ENCODE data around the gene AHDC1.
"Not testable (repeated sequence)": the region's sequence is repeated elsewhere in the genome, so short reads cannot be mapped to it uniquely, and the experiment has no call there.

The AHDC1 gene

DNA sequence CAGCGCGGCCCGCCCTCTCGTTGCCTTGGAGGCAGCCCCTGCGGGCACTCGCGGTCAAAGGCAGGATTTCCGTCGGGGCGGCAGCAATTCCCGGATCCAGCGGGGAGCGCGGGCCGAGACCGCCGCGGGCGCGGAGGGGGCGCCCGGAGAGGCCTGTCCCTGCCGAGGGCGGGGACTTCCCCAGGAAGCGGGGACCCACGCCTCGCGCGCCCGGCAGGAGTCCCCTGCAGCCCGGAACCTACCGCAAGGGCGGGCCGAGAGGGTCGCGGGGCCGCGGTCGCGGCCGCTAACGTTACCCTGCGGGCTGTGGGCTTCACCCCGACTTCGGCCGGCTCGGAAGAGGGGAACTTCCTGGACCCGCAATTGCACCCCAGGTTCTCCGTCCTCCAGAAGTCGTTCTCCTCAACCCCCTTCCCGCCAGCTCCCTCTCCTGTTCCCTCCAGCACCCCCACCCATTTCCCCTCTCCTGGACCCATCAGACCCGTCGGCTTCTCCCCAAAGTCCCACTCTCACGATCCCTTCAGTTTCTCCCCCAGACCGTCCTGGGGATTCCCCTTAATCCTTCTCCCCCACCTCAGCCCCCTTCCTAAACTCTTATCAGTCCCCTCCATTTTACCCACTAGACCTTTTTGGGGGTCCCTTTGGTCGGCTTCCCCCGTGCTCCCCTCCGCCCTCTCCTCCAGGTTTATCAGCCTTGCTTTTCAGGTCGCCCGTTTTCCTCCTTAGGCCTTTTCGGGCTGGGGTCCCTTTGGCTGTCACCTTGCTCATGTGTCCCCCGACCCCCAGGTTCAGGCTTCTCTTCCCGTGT is 30.4 kb upstream of the AHDC1 start:
- DNase-seq (ENCODE audit: low read depth in 2 of 2): no peak

DNA sequence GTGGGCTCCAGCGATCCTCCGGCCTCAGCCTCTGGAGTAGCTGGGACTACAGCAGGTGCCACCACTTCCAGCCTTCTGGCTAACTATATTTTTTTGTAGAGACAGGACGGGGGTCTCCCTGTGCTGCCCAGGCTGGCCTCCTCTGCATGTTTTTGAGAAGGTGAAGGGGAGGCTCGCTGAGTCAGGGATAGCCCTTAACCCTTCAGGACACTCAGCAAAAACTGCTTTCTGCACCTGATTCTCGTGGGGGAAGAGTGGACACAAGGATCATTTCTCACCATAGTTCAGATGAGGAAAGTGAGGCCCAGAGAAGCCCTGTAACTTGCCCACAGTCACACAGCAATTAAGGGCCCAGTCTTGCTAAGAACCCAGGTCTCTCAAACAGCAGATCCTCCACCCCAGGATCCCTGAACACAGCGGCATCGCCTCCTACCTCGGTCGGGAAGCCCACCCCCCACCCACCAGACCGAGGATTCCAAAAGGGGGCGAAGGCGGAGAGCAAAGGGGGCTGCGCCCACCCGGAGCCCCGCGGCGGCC is 29.8 kb upstream of the AHDC1 start:
- DNase-seq (ENCODE audit: low read depth in 2 of 2): no peak

GRCh38 chr1:27633298-27633610 is 29.3 kb upstream of the AHDC1 start:
- DNase-seq (ENCODE audit: low read depth in 2 of 2): no peak

DNA sequence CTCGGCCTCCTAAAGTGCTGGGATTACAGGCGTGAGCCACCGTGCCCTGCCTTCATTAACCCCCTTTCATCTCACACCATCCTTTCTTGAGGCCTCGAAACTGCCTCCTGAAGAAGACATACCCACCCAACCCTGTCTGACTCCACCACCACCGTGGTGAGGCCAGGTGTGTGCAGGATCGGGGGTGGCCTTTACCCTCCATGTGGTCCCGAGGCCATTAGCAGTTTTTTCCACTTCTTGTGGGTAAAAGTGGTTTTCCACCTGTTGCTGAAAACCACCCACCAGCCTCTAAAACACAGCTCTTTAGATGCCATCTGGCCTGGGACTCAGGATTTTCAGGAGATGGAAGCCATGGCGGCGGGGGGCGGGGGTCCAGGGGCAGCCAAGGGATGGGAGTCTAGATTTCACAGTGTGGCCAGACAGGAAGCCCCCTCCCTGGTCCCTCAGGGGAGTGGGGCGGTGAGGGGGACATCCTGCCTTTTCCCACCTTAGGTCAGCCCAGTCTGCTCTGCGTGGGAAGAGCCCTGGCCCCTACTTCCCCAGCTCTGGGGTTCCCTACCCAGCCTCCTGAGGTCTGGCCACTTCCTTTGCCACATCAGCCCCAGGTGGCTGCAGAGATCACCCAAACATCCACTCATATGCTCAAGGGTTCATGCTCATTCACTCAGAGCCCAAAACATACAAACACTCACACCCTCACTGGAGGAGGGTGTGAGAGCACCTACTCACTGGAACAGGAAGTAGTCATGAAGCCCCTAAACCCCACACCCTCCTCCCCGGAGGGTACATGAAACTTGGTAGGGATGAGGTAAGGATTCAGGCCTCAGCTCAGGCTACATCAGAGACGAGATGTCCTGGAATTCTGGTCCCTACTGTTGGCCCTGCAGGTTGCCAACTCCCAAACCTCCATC is 28.7 kb upstream of the AHDC1 start:
- peak; percentile 47 to 66 for DNase-seq (ENCODE audit: low read depth in 2 of 2)

DNA sequence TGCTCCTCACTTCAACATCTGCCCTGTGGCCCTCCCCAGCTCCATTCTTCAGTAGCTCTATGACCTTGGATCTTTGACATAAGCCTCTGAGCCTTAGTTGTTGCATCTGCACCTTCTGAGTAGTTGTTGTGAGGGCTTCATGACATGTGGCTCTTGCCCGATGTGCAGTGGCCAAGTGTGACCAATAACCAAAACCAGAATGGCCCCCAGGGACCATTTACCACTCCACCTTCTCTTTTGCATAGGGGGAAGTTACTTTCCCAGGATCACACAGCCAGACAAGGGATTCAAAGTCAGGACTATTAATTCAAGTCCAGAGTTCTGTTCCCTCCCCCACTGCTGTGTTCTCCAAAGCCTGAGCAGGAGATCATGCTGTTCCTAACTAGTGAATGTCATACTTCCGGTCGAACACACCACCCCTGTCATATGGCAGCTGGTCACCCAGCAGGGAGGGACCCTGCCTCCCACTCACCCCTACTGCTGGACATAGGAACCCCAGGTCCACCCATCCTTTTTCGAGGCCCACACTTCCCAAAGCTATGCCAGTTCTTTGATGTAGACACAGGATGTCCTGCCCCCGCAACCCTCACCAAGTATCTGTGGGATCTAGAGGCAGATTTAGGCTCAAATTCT is 27.0 kb upstream of the AHDC1 start:
- DNase-seq (ENCODE audit: low read depth in 2 of 2): no peak

DNA sequence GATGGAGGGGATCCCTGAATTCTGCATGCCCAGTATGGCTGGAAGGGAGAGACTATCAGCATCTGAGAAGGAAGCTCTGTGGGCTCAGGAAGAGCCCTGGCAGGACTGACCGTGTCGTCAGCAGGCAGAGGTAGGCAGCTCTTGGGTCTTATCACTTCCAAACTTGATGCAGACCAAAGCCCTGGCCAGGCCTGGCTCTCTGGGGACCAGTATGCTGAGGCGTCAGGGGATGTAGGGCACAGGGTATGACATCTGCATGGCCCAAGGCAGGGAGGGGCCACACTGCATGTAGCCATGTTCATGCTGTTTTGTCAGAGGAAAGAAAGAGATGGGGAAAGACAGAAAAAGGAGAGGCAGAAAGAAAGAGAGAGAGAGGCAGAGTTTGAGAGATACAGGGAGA is 24.8 kb upstream of the AHDC1 start:
- no peak for DNase-seq (ENCODE audit: low read depth in 2 of 2)

- DNase-seq (ENCODE audit: low read depth in 2 of 2): not testable (repeated sequence)
Observed at GRCh38 chr1:27627733-27628132, 23.8 kb upstream of the AHDC1 start.

- DNase-seq (ENCODE audit: low read depth in 2 of 2): no peak
Observed at GRCh38 chr1:27627061-27627460, 23.1 kb upstream of the AHDC1 start.

- DNase-seq (ENCODE audit: low read depth in 2 of 2): no peak
Observed at GRCh38 chr1:27626031-27626935, 22.3 kb upstream of the AHDC1 start.

DNA sequence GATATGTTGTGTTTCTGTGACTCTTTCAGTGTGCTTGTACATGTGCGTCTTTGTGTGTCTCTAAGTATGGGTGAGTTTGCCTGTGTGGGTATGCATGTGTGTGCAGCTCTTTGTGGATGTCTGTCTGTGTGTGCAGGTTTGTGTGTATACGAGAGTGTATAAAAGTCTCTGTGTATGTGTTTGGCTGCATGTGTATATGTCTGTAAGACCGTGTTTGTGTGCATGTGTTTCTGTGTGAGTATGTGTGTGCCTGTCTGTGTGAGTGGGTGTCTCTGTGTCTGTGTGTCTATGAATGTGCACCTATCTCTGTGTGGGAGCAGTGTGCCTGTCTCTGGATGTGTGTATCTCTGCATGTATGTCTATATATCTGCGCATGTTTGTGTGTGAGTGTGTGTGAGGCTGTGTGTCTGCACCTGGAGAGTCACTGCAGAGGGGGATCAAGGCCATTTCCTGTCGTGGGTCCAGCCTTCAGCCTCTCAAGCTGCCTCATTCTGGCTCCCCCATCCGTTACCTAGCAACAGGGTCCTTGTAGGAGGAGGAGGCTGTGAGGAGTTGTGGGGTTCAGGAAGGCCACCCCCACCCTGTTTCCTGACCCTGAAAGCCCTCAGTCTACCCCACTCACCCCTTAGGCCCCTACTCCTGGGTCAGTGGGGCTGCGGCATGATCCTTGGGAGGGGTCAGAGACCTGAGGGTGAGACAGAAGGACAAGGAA is 20.7 kb upstream of the AHDC1 start:
- no peak for DNase-seq (ENCODE audit: low read depth in 2 of 2)

- DNase-seq (ENCODE audit: low read depth in 2 of 2): no peak
Observed at GRCh38 chr1:27623327-27624212, 19.6 kb upstream of the AHDC1 start.

- DNase-seq (ENCODE audit: low read depth in 2 of 2): no peak
Observed at GRCh38 chr1:27622828-27623227, 18.9 kb upstream of the AHDC1 start.

DNA sequence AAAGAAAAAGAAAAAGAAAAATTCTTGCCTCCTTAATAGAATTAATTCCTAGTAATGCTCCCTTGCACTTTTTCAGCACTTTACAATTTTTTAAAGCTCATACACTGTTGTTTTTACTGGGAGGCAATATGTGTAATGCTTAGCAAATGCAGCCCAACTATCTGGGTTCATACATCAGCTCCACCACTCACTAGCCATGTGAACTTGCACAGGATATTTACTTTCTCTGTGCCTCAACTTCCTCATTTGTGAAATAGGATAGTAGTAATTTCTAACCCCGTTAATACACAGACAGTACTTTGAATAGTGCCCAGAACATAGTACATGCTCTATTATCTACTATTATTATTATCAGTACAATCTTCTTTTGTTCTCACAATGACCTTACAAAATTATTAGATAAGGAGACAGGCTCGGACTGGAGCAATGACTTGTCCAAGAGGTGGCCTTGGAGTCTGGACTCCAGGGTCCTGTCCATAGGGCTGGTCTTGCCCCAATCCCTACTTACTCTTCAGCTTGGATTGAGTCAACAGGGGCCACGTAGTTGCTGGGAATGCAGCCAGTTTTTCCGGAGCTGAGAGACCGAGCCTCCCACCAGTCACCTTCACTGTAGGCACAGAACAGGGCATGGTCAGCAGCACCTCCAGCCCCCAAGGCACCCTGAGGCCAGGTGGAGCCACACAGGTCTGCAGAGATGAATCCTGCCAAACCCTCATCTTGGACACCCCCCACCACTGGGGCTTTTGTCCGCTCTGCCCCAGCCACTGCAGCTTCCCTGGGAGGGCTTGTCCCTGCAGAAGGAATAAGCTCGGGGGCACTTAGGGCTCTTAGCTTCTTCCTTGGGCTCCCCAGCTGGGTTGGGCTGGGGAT is 17.3 kb upstream of the AHDC1 start:
- no peak for DNase-seq (ENCODE audit: low read depth in 2 of 2)

DNA sequence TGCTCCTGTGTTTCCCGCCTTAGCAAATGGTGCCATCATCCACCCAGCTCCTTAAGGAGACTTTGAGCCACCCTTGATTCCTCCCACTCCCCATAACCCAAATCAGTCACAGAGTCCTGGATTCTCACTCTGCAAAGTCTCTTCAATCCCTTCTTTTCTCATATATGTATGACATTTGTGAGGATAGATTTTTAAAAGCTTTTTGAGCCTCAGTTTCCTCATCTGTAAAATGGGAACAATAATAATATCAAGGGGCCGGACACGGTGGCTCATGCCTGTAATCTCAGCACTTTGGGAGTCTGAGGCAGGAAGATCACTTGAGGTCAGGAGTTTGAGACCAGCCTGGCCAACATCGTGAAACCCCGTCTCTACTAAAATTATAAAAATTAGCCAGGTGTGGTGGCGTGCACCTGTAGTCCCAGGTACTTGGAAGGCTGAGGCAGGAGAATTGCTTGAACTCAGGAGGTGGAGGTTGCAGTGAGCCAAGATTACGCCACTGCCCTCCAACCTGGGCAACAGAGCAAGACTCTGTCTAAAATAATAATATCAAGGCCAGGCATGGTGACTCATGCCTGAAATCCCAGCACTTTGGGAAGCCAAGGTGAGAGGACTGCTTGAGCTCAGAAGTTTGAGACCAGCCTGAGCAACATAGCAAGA is 16.0 kb upstream of the AHDC1 start:
- DNase-seq (ENCODE audit: low read depth in 2 of 2): not testable (repeated sequence)

DNA sequence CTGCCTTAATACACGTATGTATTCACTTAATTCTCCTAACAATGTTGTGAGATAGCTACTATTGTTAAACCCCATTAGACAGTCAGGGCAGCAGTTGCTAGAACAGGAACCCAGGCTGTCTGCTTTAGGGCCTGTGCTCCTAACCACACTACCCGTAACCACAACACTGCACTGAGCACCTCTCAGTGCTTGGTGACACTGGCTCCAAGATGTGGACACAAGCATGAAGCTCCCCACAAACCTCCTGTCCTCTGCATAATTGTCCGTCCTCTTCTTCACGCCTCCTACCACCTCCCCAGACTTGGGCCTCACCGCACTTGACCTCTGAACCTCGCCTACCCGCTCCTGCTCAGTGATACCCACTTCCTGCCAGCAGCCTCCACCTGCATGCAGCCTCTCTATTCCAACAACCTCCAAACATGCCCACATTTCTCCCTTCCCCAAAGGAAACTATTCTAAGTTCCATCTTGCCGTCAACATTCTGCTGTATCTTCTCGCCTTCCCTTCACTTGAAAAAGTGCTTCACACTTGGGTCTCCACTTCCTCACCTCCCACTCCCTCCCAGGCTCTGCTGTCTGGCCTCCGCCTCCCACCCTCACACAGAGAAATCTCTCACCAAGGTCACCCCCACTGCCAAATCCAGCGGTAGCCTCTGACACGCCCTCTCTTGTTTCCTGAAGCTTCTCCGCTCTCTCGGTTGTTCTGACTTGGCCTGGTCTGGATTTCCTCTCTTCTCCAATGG is 14.6 kb upstream of the AHDC1 start:
- DNase-seq (ENCODE audit: low read depth in 2 of 2): no peak

GRCh38 chr1:27617420-27617819 is 13.5 kb upstream of the AHDC1 start:
- DNase-seq (ENCODE audit: low read depth in 2 of 2): no peak

DNA sequence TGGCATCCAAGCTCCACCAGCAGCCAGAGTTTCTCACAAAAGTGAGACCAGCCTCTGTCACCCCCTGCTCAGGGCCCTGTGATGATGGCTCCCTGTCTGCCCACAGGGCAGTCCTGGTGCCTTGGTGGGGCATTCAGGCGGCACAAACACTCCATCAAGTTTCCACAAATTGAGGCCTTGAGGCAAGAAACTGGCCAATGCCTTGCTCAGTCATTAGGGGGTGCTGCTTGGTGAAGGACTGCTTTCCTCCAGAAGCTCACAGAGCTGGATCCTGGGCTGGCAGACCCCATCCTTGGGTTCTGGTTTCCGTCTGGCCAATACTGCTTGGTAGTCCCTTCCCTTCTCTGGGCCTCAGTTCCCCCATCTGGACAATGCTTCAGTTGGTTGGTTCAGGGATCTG is 12.5 kb upstream of the AHDC1 start:
- no peak for DNase-seq (ENCODE audit: low read depth in 2 of 2)

All from stimulated activated CD4-positive, alpha-beta T cell treated with anti-CD3 and anti-CD28 coated beads, Interleukin-15, amount 100 ng/mL, for 48 hours (primary cell).